Immature natural killer cell (primary cell): ENCODE data around the gene OR2A2. TPM values are rescaled to one million over a fixed set of nuclear protein-coding genes. Genes with fewer than 3 reads are reported as not detected.

Experiments
- DNase-seq, 3 donors: peaks; one replicate each; pipeline ENCODE4 v3.0.0; 2022; ENCODE audit warnings: mixed read lengths in 1 of 3
- H3K27ac Mint-ChIP-seq, 6 donors: one replicate each; pipeline ENCODE4 v1.8.0; 2020; ENCODE audit warnings: mixed read lengths in 6 of 6, mild to moderate bottlenecking in 5 of 6, inconsistent platforms in 4 of 6, moderate library complexity in 3 of 6
- H3K27me3 Mint-ChIP-seq, 3 donors: one replicate each; pipeline ENCODE4 v1.8.0; 2020 to 2021; ENCODE audit warnings: low read depth in 3 of 3, mild to moderate bottlenecking in 3 of 3, mixed read lengths in 3 of 3, moderate library complexity in 3 of 3, inconsistent platforms in 1 of 3
- H3K36me3 Mint-ChIP-seq, 3 donors: one replicate each; pipeline ENCODE4 v1.8.0; 2020; ENCODE audit warnings: mixed read lengths in 3 of 3, inconsistent platforms in 2 of 3, mild to moderate bottlenecking in 2 of 3
- H3K4me1 Mint-ChIP-seq, 2 donors: one replicate each; pipeline ENCODE4 v1.8.0; 2020; ENCODE audit warnings: inconsistent platforms in 2 of 2, mild to moderate bottlenecking in 2 of 2, mixed read lengths in 2 of 2, moderate library complexity in 1 of 2
- H3K4me3 Mint-ChIP-seq, 5 donors: one replicate each; pipeline ENCODE4 v1.8.0; 2020; ENCODE audit warnings: mild to moderate bottlenecking in 5 of 5, mixed read lengths in 5 of 5, inconsistent platforms in 3 of 5, moderate library complexity in 3 of 5
- H3K9me3 Mint-ChIP-seq, 6 donors: one replicate each; pipeline ENCODE4 v1.8.0; 2020; ENCODE audit warnings: mild to moderate bottlenecking in 6 of 6, mixed read lengths in 6 of 6, inconsistent platforms in 4 of 6, moderate library complexity in 3 of 6
- polyA plus RNA-seq, 3 donors: library from polyadenylated mRNA; unstranded; fragments of 300-500 nt; fragmentation: Illumina TruSeq; gene quantifications; one replicate each; pipeline ENCODE4 v1.2.3, GENCODE V29; 2021

The OR2A2 gene, protein sequence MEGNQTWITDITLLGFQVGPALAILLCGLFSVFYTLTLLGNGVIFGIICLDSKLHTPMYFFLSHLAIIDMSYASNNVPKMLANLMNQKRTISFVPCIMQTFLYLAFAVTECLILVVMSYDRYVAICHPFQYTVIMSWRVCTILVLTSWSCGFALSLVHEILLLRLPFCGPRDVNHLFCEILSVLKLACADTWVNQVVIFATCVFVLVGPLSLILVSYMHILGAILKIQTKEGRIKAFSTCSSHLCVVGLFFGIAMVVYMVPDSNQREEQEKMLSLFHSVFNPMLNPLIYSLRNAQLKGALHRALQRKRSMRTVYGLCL
- polyA plus RNA-seq, result not detected

GRCh38 chr7:144109283-144109682 lies at the start of gene OR2A2:
TSS of gene OR2A2 (plus strand) at chr7:144109583. CDS start at chr7:144109583, 0 bp downstream.
- no peak within 1 kb of the TSS for H3K4me3 Mint-ChIP-seq
- peaks cover 3 to 4% (median 3%) of the 10 kb centered on the region in 3 donors for H3K27me3 Mint-ChIP-seq
- peaks cover 0 to 2% (median 0%) of the 10 kb centered on the region in 6 donors for H3K9me3 Mint-ChIP-seq
- H3K27ac Mint-ChIP-seq, result no peak within 1 kb of the TSS
- no peak for DNase-seq
- no peaks in the 10 kb centered on the region for H3K36me3 Mint-ChIP-seq
- no peaks in the 10 kb centered on the region for H3K4me1 Mint-ChIP-seq

- H3K36me3 Mint-ChIP-seq, result no peaks in the 10 kb centered on the region
- H3K27me3 Mint-ChIP-seq, result peaks cover 0 to 15% (median 3%) of the 10 kb centered on the region in 3 donors
- no peak for DNase-seq
- no peaks in the 10 kb centered on the region for H3K4me1 Mint-ChIP-seq
- H3K9me3 Mint-ChIP-seq, result peaks cover 0 to 5% (median under 1%) of the 10 kb centered on the region in 6 donors
- no peak overlapping the region for H3K27ac Mint-ChIP-seq
- H3K4me3 Mint-ChIP-seq, result no peak overlapping the region
Observed at GRCh38 chr7:144063710-144064109, 45.7 kb upstream of the OR2A2 start.

- Mint-ChIP-seq H3K27ac (no peak within 1 kb of the TSS), H3K27me3 (peaks cover 0 to 3% (median 2%) of the 10 kb centered on the region in 3 donors), H3K9me3 (peaks cover 0 to 2% (median 0%) of the 10 kb centered on the region in 6 donors), H3K4me3 (no peak within 1 kb of the TSS), H3K36me3 (no peaks in the 10 kb centered on the region), H3K4me1 (no peaks in the 10 kb centered on the region)
- no peak for DNase-seq
Observed at GRCh38 chr7:144069511-144069910, 39.9 kb upstream of the OR2A2 start, which contains the start of gene OR2A25. TSS of gene OR2A25 (plus strand) at chr7:144069811. CDS start at chr7:144074220, 4,409 bp downstream.

DNA sequence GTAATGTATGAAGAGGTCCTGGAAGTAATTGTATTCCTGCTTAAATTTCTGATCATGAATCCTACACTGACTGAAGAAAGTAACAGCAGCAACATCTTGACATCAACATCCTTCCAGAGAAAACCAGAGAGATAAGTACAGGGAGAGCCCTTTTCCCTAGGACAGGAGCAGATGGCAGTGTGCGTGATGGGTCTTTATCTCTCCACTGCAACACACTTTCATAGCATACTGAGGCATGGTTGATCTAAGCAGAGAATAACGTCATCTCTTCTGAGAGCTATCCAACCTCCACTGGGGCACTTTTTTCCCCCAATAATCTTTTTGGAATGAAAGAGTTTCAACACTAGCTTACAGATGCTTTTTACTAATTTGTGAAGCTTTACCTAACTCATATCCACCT lies 39.4 kb upstream of the OR2A2 start:
- peaks cover 0 to 2% (median 0%) of the 10 kb centered on the region in 6 donors for H3K9me3 Mint-ChIP-seq
- H3K4me3 Mint-ChIP-seq, result no peak overlapping the region
- H3K27ac Mint-ChIP-seq, result no peak overlapping the region
- no peaks in the 10 kb centered on the region for H3K36me3 Mint-ChIP-seq
- peaks cover 0 to 3% (median 2%) of the 10 kb centered on the region in 3 donors for H3K27me3 Mint-ChIP-seq
- no peak for DNase-seq
- H3K4me1 Mint-ChIP-seq, result no peaks in the 10 kb centered on the region

DNA sequence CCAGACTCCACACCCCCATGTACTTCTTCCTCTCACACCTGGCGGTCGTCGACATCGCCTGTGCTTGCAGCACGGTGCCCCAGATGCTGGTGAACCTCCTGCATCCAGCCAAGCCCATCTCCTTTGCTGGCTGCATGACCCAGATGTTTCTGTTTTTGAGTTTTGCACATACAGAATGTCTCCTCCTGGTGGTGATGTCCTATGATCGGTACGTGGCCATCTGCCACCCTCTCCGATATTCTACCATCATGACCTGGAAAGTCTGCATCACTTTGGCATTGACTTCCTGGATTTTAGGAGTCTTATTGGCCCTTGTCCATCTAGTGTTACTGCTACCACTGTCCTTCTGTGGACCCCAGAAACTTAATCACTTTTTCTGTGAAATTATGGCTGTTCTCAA lies 35.0 kb upstream of the OR2A2 start:
- H3K27ac Mint-ChIP-seq, result no peak overlapping the region
- no peak overlapping the region for H3K4me3 Mint-ChIP-seq
- no peaks in the 10 kb centered on the region for H3K4me1 Mint-ChIP-seq
- DNase-seq, result no peak
- peaks cover 0 to 4% (median 0%) of the 10 kb centered on the region in 6 donors for H3K9me3 Mint-ChIP-seq
- H3K36me3 Mint-ChIP-seq, result no peaks in the 10 kb centered on the region
- H3K27me3 Mint-ChIP-seq, result peaks cover 0 to 4% (median 2%) of the 10 kb centered on the region in 3 donors

GRCh38 chr7:144085978-144086377 lies 23.4 kb upstream of the OR2A2 start, which contains the start of gene OR2A12:
TSS of gene OR2A12 (plus strand) at chr7:144086278. CDS start at chr7:144095108, 8,830 bp downstream.
- no peaks in the 10 kb centered on the region for H3K36me3 Mint-ChIP-seq
- H3K4me3 Mint-ChIP-seq, result no peak within 1 kb of the TSS
- peaks cover 0 to 8% (median 0%) of the 10 kb centered on the region in 6 donors for H3K9me3 Mint-ChIP-seq
- H3K27me3 Mint-ChIP-seq, result peaks cover 0 to 2% (median 0%) of the 10 kb centered on the region in 3 donors
- H3K4me1 Mint-ChIP-seq, result no peaks in the 10 kb centered on the region
- DNase-seq, result no peak
- no peak within 1 kb of the TSS for H3K27ac Mint-ChIP-seq

GRCh38 chr7:144086730-144087129 lies 22.7 kb upstream of the OR2A2 start:
- no peaks in the 10 kb centered on the region for H3K4me1 Mint-ChIP-seq
- no peak overlapping the region for H3K4me3 Mint-ChIP-seq
- H3K27ac Mint-ChIP-seq, result no peak overlapping the region
- H3K9me3 Mint-ChIP-seq, result peaks cover 0 to 9% (median 4%) of the 10 kb centered on the region in 6 donors
- no peaks in the 10 kb centered on the region for H3K36me3 Mint-ChIP-seq
- peaks cover 0 to 2% (median 0%) of the 10 kb centered on the region in 3 donors for H3K27me3 Mint-ChIP-seq
- no peak for DNase-seq

DNA sequence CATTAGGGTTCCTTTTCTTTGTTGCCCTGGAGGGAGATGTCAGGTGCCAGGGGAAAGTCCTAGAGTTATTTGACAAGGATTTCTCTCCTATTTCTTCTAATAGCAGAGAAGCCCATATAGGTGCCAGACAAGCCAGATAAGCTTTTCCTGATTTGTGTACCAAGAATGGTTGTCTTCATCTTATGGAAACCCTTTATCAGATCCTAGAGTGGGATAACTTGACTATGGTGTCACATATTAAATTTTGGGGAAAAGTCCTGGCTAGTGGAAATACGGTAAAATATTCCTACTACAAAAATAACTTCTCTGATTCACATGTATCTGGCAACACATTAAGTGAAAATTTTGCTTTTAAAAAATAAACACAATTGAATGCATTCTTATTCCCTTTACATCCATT lies 22.2 kb upstream of the OR2A2 start:
- Mint-ChIP-seq H3K4me3 (no peak overlapping the region), H3K4me1 (no peaks in the 10 kb centered on the region), H3K36me3 (no peaks in the 10 kb centered on the region), H3K27me3 (peaks cover 0 to 2% (median 0%) of the 10 kb centered on the region in 3 donors), H3K27ac (no peak overlapping the region), H3K9me3 (peaks cover 0 to 10% (median 5%) of the 10 kb centered on the region in 6 donors)
- DNase-seq, result no peak

DNA sequence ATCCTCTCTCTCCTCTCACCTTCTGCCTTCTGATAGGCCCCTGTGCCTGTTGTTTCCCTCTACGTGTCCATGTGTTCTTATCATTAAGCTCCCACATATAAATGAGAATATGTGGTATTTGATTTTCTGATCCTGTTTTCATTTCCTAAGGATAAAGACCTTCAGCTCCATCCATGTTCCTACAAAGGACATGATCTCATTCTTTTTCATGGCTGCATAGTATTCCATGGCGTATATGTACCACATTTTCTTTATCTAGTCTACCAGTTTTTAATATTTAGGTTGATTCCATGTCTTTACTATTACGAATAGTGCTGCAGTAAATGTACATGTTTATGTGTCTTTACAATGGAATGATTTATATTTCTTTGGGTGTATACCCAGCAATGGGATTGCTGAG lies 18.7 kb upstream of the OR2A2 start:
- H3K27ac Mint-ChIP-seq, result no peak overlapping the region
- peaks cover 0 to 9% (median 5%) of the 10 kb centered on the region in 6 donors for H3K9me3 Mint-ChIP-seq
- H3K4me3 Mint-ChIP-seq, result no peak overlapping the region
- H3K36me3 Mint-ChIP-seq, result no peaks in the 10 kb centered on the region
- H3K4me1 Mint-ChIP-seq, result no peaks in the 10 kb centered on the region
- peaks cover 0 to 2% (median 0%) of the 10 kb centered on the region in 3 donors for H3K27me3 Mint-ChIP-seq
- DNase-seq, result no peak

DNA sequence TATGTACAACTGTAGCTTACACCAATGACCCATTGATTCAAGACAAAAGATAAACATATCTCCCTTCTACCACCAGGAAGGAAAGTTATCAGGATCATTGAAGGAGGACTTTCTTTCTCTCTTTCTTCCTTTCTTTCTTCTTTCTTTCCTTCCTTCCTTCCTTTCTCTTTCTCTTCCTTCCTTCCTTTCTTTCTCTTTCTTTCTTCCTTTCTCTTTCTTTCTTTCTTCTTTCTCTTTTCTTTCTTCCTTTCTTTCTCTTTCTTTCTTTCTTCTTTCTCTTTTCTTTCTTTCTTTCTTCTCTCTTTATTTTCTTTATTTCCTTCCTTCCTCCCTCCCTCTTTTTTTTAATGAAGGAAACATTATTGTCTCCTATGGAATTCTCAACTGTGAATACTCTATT lies 10.6 kb upstream of the OR2A2 start:
- no peak overlapping the region for H3K27ac Mint-ChIP-seq
- no peaks in the 10 kb centered on the region for H3K4me1 Mint-ChIP-seq
- peaks cover 0 to 2% (median 1%) of the 10 kb centered on the region in 3 donors for H3K27me3 Mint-ChIP-seq
- no peak for DNase-seq
- H3K9me3 Mint-ChIP-seq, result peaks cover 0 to 2% (median 0%) of the 10 kb centered on the region in 6 donors
- no peak overlapping the region for H3K4me3 Mint-ChIP-seq
- H3K36me3 Mint-ChIP-seq, result no peaks in the 10 kb centered on the region

- H3K27me3 Mint-ChIP-seq, result peaks cover 0 to 2% (median 1%) of the 10 kb centered on the region in 3 donors
Observed at GRCh38 chr7:144100607-144101006, 8.8 kb upstream of the OR2A2 start.

GRCh38 chr7:144102041-144102440 lies 7.3 kb upstream of the OR2A2 start:
- no peak for DNase-seq
- H3K36me3 Mint-ChIP-seq, result no peaks in the 10 kb centered on the region
- no peak overlapping the region for H3K27ac Mint-ChIP-seq
- H3K9me3 Mint-ChIP-seq, result peaks cover 0 to 3% (median 0%) of the 10 kb centered on the region in 6 donors
- H3K4me1 Mint-ChIP-seq, result no peaks in the 10 kb centered on the region
- H3K27me3 Mint-ChIP-seq, result peaks cover 0 to 2% (median 1%) of the 10 kb centered on the region in 3 donors
- H3K4me3 Mint-ChIP-seq, result no peak overlapping the region

More at GRCh38 chr7:144100607-144101006, 8.8 kb upstream of the OR2A2 start:
- no peak for DNase-seq
- H3K4me1 Mint-ChIP-seq, result no peaks in the 10 kb centered on the region
- no peaks in the 10 kb centered on the region for H3K36me3 Mint-ChIP-seq
- peaks cover 0 to 3% (median 0%) of the 10 kb centered on the region in 6 donors for H3K9me3 Mint-ChIP-seq
- H3K4me3 Mint-ChIP-seq, result no peak overlapping the region
- H3K27ac Mint-ChIP-seq, result no peak overlapping the region

DNA sequence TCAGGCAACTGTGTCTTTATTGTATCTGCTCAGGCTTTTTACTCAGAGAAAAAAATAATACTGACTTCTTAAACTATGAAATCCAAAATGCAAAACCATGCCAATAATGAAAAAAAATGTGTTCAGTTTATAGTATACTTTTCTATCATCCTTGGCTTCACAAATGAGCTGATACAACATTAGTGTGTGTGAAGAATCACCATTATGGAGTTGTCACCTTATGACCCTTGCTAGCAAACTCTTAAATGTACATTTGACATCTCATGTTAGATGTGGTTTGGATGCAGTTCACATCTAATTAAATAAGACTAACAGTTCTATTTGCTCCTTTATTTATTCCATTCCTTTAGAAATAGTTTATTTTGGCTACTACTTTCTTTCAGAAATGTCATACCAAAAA lies 4.2 kb upstream of the OR2A2 start:
- peaks cover 0 to 3% (median 0%) of the 10 kb centered on the region in 6 donors for H3K9me3 Mint-ChIP-seq
- no peak overlapping the region for H3K27ac Mint-ChIP-seq
- H3K36me3 Mint-ChIP-seq, result no peaks in the 10 kb centered on the region
- no peak for DNase-seq
- H3K27me3 Mint-ChIP-seq, result peaks cover 0 to 3% (median 3%) of the 10 kb centered on the region in 3 donors
- no peak overlapping the region for H3K4me3 Mint-ChIP-seq
- H3K4me1 Mint-ChIP-seq, result no peaks in the 10 kb centered on the region

- no peaks in the 10 kb centered on the region for H3K36me3 Mint-ChIP-seq
- DNase-seq, result no peak
- H3K4me1 Mint-ChIP-seq, result no peaks in the 10 kb centered on the region
- no peak overlapping the region for H3K4me3 Mint-ChIP-seq
- H3K9me3 Mint-ChIP-seq, result no peaks in the 10 kb centered on the region
- H3K27me3 Mint-ChIP-seq, result peaks cover 3 to 4% (median 3%) of the 10 kb centered on the region in 3 donors
- H3K27ac Mint-ChIP-seq, result no peak overlapping the region
Observed at GRCh38 chr7:144110272-144110671, 889 bp downstream of the OR2A2 start.
